Fibroblast of villous mesenchyme (primary cell): ENCODE data around the gene ARAP2. TPM values are rescaled to one million over a fixed set of nuclear protein-coding genes. Genes with fewer than 3 reads are reported as not detected.
A peak's percentile ranks its signal among the peaks of the same experiment; 100 is the strongest.

Experiments
- DNase-seq: peaks from one replicate; pipeline ENCODE4 v3.0.0-alpha.2; 2010; ENCODE audit warnings: low read depth
- H3K4me3 ChIP-seq: 2 replicates; pipeline ENCODE4 v1.5.1; 2011; ENCODE audit warnings: low read depth, mild to moderate bottlenecking, low read length
- total RNA-seq: library from RNA; depleted of rRNA; stranded (reverse); fragments of >200 nt; gene quantifications from 2 replicates; pipeline ENCODE4 v1.2.3, GENCODE V29; 2012
- TF ChIP-seq, protein P1 (sequence below): IDR thresholded peaks from 2 replicates; pipeline ENCODE4 v1.5.1; 2012; ENCODE audit warnings: low read depth, mild to moderate bottlenecking, low read length; ENCODE audit not compliant: insufficient read depth

ARAP2 gene
- total RNA-seq, 1 donor, result 11.2 TPM

DNA sequence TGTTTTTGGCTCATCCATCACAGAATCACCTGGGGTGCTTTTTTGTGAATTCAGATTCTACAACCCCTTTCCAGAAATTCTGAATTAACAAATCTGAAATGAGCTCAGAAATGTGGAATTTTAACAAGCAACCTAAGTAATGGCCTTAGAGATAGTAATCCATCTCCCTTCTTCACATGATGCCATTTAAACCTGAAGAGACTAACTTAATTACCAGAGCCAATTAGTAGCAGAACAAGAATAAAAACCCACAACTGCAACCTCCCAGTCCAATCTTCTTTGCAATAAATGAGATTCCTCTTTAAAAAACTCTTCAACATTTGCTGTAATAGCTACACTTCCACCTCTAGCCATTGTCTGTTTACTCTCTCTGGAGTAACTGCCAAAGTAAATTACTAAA is 69.7 kb downstream of the ARAP2 start:
- TF ChIP-seq, protein P1, sequence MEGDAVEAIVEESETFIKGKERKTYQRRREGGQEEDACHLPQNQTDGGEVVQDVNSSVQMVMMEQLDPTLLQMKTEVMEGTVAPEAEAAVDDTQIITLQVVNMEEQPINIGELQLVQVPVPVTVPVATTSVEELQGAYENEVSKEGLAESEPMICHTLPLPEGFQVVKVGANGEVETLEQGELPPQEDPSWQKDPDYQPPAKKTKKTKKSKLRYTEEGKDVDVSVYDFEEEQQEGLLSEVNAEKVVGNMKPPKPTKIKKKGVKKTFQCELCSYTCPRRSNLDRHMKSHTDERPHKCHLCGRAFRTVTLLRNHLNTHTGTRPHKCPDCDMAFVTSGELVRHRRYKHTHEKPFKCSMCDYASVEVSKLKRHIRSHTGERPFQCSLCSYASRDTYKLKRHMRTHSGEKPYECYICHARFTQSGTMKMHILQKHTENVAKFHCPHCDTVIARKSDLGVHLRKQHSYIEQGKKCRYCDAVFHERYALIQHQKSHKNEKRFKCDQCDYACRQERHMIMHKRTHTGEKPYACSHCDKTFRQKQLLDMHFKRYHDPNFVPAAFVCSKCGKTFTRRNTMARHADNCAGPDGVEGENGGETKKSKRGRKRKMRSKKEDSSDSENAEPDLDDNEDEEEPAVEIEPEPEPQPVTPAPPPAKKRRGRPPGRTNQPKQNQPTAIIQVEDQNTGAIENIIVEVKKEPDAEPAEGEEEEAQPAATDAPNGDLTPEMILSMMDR, result no peak
- no peak overlapping the region for H3K4me3 ChIP-seq
- no peak for DNase-seq

DNA sequence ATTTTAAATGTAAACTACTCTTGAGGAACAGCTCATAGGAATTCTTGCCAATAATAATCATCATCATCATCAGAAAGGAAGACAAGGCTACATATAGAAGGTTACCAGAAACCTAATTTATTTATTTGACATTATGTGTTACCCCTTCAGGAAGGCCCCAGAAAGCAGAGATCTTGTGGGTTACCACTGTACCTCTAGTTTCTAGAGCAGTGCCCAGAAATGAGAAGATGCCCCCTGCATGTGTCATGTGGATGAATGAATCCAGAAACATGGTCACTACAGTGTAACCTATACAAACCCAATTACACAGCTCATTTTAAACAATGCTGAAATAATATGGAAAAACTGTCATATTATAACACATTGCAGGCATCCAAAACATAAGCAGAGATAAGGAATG is 70.4 kb downstream of the ARAP2 start:
- no peak for DNase-seq
- H3K4me3 ChIP-seq, result no peak overlapping the region
- TF ChIP-seq, protein P1, result no peak

DNA sequence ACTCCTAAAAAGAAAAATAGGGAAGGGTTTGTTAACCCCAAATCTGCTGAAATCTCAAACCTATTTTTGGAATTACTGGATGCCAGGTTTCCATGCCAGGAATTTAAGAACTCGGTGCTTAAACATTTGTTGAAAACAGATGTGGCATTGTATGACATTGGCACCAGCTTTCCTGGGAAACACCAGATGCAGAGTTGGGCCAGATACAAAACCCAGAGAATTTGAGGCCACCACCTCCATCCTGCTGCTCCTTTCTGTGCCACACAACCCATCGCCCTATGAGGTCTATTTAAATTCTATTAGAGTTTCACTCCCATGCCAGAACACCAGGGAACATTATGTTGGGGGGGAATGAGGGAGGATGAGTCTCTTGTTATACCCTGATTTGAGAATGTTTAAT is 71.7 kb downstream of the ARAP2 start:
- TF ChIP-seq, protein P1, result no peak
- no peak overlapping the region for H3K4me3 ChIP-seq
- no peak for DNase-seq

DNA sequence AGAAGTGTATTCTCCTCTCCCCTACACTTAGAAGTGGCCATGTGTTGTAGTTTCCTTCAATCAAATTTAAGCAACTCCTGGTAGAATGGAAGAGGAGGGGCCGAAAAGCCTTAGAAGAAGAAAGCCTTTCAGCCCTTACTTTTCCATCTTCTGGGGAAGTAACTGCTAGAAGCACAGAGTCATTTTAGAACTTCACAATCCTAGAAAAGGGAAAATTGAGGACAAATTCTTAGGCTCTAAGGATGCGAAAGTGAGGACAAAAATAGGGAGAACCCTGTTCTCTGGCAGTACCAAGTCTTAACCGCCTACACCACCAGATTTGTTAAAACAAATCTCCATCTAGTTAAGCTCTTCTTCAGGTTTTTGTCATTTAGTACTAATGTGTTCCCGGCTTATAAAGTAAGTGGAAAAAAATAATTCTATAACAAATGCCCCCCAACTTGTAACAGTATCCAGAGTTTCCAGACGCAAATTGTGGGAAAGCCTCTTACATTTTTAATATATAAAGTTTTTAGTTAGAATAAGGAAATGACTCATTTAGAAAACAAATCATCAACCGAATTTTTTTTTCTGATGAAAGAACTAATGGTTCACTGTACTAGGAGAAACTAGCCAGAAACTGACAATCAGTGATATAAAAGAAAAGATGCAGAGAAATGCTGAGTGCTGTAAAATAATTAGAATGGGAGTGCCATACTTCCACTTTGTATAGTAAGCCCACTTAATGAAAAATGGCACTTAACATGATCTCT is 76.0 kb downstream of the ARAP2 start:
- TF ChIP-seq, protein P1, result no peak
- no peak overlapping the region for H3K4me3 ChIP-seq
- DNase-seq, result no peak

DNA sequence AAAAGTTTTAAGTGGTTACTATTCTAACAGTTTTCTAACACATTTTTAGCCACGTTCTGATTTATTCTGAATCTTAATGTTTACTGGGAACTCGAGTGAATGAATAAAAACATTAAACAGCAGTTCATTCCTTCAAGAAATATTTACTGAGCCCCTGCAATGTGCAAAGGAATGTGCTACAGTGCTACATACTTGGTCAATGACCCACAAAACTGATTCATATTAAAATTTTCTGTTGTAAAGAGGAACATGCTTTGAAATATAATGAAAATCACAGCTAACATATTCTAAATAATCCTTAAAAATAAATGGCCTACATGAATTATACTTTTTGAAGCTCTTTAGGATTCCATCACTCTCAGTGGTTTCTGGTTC is 78.7 kb downstream of the ARAP2 start:
- peak; percentile 8 for DNase-seq
- H3K4me3 ChIP-seq, result no peak overlapping the region
- TF ChIP-seq, protein P1, result no peak

DNA sequence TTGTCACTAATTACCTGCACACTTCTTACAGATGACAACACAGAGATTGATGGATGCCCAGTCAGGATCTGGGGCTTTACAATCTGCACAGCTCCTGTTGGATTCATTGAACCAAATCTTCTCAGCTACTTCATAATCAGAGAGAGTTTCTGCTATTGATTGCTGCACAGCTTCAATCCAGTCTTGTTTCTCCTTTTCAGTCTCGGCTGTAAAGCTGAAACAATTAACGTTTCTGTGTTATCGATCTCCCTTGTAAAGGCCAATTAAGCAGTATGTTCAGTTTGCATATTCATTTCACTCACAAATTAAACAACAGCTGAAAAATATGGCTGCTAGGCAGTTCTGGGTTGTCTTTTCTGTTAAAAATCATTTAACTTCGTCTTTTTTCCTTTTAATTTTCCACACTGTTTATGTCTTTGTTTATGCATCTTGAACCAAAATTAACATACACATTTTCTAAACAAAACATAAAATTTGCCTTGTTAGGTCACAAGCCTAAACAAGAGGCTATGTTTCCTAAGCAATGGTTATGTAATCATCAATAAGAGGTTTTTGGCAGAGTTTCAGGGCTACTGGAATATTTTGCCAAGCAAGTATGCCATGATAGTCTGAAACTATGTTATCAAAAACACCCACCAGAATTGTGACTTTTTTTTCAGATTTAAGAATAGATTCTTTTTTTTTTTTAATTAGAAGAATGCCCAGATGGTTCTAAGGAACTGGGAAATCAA is 79.2 kb downstream of the ARAP2 start:
- peak; percentile 17 for DNase-seq
- TF ChIP-seq, protein P1, result no peak
- no peak overlapping the region for H3K4me3 ChIP-seq
